Measurements from ENCODE around the gene GRM5.

DNA sequence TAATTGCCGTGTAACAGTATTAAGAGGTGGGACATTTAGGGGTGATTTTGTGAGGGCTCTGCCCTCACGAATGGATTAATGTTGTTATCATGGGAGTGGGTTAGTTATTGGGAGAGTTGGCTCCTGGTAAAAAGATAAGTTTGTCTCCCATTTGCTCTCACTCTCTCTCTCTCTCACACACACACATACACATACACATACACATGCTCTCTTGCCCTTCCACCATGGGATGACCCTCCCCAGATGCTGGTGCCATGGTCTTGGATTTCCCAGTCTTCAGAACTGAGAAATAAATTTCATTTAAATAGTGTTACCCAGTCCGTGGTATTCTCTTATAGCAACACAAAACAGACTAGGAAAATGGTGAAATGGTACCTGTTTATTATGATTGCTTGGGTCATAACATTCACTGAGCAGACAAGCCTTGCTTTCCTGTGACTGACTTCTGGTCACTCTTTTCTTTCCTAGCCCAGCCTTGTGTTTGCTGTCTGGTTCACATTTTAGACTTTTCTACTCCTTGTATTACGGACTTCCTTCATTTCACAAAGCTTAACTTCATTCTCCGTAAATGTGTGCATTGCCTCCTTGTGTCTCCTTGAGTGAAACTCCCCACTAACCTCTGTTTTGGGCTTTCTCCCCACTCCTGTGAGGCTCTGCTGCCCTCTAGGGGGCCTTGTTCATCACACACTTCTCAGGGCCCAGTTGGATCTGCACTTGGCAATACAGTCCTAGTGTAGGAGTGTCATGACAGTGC is 521.7 kb downstream of the GRM5 start:
- TF ChIP-seq, protein P1, sequence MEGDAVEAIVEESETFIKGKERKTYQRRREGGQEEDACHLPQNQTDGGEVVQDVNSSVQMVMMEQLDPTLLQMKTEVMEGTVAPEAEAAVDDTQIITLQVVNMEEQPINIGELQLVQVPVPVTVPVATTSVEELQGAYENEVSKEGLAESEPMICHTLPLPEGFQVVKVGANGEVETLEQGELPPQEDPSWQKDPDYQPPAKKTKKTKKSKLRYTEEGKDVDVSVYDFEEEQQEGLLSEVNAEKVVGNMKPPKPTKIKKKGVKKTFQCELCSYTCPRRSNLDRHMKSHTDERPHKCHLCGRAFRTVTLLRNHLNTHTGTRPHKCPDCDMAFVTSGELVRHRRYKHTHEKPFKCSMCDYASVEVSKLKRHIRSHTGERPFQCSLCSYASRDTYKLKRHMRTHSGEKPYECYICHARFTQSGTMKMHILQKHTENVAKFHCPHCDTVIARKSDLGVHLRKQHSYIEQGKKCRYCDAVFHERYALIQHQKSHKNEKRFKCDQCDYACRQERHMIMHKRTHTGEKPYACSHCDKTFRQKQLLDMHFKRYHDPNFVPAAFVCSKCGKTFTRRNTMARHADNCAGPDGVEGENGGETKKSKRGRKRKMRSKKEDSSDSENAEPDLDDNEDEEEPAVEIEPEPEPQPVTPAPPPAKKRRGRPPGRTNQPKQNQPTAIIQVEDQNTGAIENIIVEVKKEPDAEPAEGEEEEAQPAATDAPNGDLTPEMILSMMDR (IDR thresholded peaks at IDR 0.05) = peak; percentile 47 to 92 (median 82)
- no peak for TF ChIP-seq POLR2A (IDR thresholded peaks at IDR 0.05)
